IPS-18a (cell line): ENCODE measurements around the gene OPRM1.
"Not testable (repeated sequence)": the region's sequence is repeated elsewhere in the genome, so short reads cannot be mapped to it uniquely, and the experiment has no call there.

Experiments used
- H3K27ac ChIP-seq: one replicate; pipeline ENCODE4 v1.5.1; 2013; ENCODE audit warnings: low read length
- H3K27me3 ChIP-seq: one replicate; pipeline ENCODE4 v1.6.1; 2013; ENCODE audit warnings: mild to moderate bottlenecking, low read length; ENCODE audit not compliant: control insufficient read depth, insufficient read depth
- H3K36me3 ChIP-seq: one replicate; pipeline ENCODE4 v1.6.1; 2013; ENCODE audit warnings: low read depth, low read length; ENCODE audit not compliant: control insufficient read depth
- H3K4me1 ChIP-seq: one replicate; pipeline ENCODE4 v1.6.1; 2013; ENCODE audit warnings: low read depth, low read length; ENCODE audit not compliant: control insufficient read depth
- H3K4me3 ChIP-seq: one replicate; pipeline ENCODE4 v1.5.1; 2013; ENCODE audit warnings: low read length
- H3K9ac ChIP-seq: one replicate; pipeline ENCODE4 v1.6.1; 2013; ENCODE audit warnings: mild to moderate bottlenecking, low read length, moderate library complexity
- H3K9me3 ChIP-seq: one replicate; pipeline ENCODE4 v1.6.1; 2013; ENCODE audit warnings: low read depth, low read length; ENCODE audit not compliant: control insufficient read depth

Gene OPRM1

DNA sequence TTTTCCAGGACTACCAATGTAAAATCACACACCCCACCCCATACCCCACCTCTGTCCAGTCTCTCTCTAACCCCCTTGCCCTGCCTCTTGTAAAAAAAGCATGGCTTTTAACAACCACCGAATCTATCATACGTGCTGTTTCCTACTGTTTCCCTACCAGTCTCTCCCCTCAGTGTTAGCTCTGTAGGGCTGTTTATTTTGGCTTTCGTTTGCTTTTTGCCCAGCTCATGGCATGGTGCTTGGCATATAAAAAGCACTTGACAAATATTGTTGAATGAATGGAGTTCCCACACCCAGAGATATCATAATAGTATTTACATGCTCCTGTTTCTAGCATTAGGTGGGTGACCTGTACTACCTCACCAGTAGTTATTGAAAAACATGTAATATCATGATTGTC, 148.2 kb downstream of the OPRM1 start:
- H3K27ac ChIP-seq, result no peak overlapping the region
- H3K4me3 ChIP-seq, result no peak overlapping the region
- H3K9me3 ChIP-seq, result no peaks in the 10 kb centered on the region
- no peaks in the 10 kb centered on the region for H3K27me3 ChIP-seq
- no peak overlapping the region for H3K9ac ChIP-seq
- no peaks in the 10 kb centered on the region for H3K36me3 ChIP-seq
- no peaks in the 10 kb centered on the region for H3K4me1 ChIP-seq

DNA sequence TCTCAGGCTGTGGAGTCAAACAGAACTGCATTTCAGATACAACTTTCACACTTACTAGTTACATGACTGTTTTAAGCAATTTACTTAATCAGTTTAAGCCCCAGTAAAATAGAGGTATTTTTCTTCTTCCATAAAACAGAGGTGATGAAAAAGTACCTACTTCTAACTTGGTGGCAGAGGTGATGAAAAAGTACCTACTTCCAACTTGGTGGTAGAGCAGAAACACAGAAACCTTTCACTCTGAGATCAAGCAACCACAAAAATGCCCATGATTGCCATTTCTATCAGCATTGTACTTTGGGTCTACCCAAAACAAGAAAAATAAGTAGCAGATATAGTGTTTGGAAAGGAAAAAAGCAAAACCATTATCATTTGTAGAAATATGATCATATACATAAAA, 148.7 kb downstream of the OPRM1 start:
- no peak overlapping the region for H3K9ac ChIP-seq
- H3K9me3 ChIP-seq, result no peaks in the 10 kb centered on the region
- H3K4me1 ChIP-seq, result no peaks in the 10 kb centered on the region
- no peak overlapping the region for H3K4me3 ChIP-seq
- no peaks in the 10 kb centered on the region for H3K27me3 ChIP-seq
- no peaks in the 10 kb centered on the region for H3K36me3 ChIP-seq
- H3K27ac ChIP-seq, result no peak overlapping the region

DNA sequence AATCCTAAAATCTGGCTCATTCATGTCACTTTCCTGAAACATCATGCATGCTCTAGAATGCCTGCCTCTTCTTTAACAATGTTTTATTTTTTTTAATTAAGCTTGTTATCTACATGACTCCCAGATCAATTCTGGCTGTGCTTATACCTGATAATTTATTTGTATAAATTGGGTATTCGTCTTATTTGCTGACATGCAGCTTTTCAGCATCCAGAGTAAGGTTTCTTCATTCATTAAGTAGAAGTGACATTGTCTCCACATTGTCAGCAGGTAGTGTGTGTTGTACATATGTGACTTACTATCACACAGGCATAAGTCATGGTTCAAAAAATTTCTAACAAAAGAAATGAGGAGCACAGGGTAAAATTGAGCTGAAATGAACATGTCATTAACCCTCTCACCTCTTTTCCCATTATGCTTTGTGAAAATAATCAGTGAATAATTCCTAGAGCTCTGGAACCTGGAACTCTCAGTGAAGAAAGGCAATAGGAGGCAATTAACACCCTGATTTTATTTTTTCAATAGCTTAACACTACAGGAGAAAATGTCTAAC, 157.4 kb downstream of the OPRM1 start:
- Histone ChIP-seq H3K4me3 (no peak overlapping the region), H3K9ac (no peak overlapping the region), H3K4me1 (no peaks in the 10 kb centered on the region), H3K36me3 (no peaks in the 10 kb centered on the region), H3K27me3 (no peaks in the 10 kb centered on the region), H3K9me3 (no peaks in the 10 kb centered on the region), H3K27ac (no peak overlapping the region)

DNA sequence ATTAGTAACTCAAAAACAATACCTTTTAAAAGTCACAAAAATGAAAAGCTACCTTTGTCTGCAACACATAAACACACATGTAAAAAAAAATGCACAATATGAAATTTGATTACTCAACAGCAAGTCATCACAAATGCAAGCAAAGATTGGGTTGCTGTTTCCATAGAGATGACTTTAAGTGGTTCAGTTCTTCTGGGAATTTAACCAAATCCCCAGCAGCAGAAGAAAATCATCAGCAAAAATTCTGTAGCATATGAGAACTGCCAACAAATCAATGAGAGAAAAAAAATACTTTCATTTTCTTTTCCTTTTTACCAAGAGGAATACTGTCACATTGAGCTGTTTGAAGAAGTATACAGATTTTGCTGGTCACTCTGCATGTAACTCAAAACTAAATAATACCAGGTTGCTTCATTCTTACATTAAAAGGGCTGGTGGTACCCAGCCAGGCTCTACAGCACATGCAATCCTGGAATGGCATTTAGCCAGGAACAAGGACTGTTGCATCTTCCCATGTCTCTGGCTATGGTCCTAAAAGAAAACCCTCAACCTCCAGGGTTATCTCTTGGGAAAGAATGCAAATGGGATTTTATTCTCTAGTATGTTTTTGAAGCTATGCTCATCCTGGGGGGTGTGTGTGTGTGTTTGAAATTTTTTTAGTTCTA, 158.3 kb downstream of the OPRM1 start:
- no peaks in the 10 kb centered on the region for H3K4me1 ChIP-seq
- no peaks in the 10 kb centered on the region for H3K36me3 ChIP-seq
- no peak overlapping the region for H3K4me3 ChIP-seq

DNA sequence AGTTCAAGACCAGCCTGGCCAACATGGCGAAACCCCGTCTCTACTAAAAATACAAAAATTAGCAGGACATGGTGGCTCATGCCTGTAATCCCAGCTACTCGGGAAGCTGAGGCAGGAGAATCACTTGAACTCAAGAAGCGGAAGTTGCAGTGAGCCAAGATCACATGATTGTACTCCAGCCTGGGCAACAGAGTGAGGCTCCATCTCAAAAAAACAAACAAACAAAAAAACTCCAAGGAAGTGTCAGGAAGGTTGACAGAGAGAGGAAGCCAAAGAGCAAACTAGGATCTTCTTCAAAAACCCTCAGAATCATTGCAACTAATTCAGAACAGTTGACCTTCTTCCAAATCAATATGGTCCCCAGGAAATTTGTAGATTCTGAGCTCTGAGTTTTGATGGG, 162.6 kb downstream of the OPRM1 start:
- not testable (repeated sequence) for H3K4me1 ChIP-seq, H3K9ac ChIP-seq, H3K27me3 ChIP-seq, H3K36me3 ChIP-seq, H3K4me3 ChIP-seq, H3K27ac ChIP-seq, H3K9me3 ChIP-seq

More for the DNA sequence above, 158.3 kb downstream of the OPRM1 start:
- H3K27ac ChIP-seq, result no peak overlapping the region
- H3K9me3 ChIP-seq, result no peaks in the 10 kb centered on the region
- no peak overlapping the region for H3K9ac ChIP-seq
- no peaks in the 10 kb centered on the region for H3K27me3 ChIP-seq

DNA sequence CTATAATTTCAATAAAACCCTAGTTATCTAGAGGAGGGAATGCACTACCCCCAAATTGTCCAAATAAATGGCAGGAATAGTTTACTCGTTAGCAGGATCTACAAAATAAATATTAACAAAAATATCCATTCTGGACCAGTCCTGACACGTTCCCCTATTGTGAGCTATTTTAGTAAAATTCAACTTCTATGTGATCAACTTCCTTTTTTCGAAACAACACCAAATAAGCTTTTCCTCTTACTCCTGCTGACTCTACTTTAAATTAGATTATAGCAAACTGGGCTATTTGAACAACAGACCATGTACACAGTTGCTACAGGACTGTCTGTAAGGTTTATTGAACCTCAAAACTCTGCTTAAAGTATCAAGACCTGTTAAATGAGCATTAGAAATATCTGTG, 163.3 kb downstream of the OPRM1 start:
- H3K36me3 ChIP-seq, result no peaks in the 10 kb centered on the region
- no peak overlapping the region for H3K27ac ChIP-seq

DNA sequence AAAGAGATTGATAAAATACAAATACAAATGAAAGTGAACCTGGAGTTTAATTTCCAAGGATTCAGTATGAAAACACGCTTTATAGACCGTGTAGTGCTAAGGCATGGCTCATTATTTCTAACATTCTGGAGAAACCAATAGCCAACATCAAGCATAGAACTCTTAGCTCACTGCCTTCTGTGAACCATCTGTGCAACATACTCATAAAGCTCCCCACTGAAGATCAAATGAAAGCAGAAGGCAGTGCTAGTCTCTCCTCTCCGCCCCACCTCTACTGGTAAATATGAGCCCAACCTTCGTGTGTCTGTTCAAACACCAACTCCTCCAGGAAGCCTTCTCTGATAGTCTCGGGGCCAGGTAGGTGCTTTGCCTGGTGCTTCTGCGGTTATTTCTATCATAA, 163.9 kb downstream of the OPRM1 start:
- H3K4me1 ChIP-seq, result no peaks in the 10 kb centered on the region
- no peak overlapping the region for H3K27ac ChIP-seq
- H3K9me3 ChIP-seq, result no peaks in the 10 kb centered on the region
- no peak overlapping the region for H3K4me3 ChIP-seq
- H3K36me3 ChIP-seq, result no peaks in the 10 kb centered on the region
- H3K27me3 ChIP-seq, result no peaks in the 10 kb centered on the region
- no peak overlapping the region for H3K9ac ChIP-seq

More for the DNA sequence above, 163.3 kb downstream of the OPRM1 start:
- H3K4me1 ChIP-seq, result no peaks in the 10 kb centered on the region
- no peak overlapping the region for H3K9ac ChIP-seq
- no peaks in the 10 kb centered on the region for H3K27me3 ChIP-seq
- no peaks in the 10 kb centered on the region for H3K9me3 ChIP-seq
- H3K4me3 ChIP-seq, result no peak overlapping the region

DNA sequence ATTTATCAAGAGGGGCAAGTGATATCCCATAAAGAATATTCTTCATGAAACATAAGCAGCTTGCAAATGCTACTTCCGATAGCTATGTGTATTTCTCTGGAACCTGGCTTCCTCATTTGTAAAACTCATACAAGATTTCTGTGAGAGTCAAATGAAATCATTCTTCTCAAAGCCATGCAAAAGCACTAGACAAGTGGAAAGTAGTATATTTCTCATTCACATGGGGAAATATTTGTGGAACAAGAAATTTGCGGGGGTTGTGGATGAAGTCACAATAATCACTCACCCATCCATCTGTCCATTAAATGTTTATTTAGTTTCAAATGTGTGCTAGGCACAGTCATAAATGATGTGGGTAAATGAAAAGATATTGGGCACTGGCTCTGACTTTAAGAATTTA, 167.1 kb downstream of the OPRM1 start:
- Histone ChIP-seq H3K36me3 (no peaks in the 10 kb centered on the region), H3K4me3 (no peak overlapping the region), H3K9me3 (no peaks in the 10 kb centered on the region), H3K27me3 (no peaks in the 10 kb centered on the region), H3K27ac (no peak overlapping the region), H3K4me1 (no peaks in the 10 kb centered on the region), H3K9ac (no peak overlapping the region)

DNA sequence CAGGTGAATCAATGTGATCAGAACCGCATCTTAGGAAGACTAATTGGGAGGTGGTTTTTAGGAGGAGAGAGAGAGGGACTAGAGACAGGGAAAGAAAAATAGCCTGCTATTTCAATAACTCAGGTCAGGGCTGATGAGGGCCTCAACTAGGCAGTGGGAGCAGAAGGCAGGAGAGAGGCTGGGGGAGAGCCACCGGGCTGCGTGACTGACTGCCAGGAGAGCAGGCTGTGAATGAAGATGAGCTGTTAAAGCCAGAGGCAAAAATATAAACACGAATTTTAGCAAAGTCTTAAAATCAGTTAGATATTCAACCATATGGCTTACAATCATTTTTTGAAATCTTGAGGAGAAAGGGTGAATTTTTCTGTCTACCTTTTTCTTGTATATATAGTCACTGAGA, 168.0 kb downstream of the OPRM1 start:
- Histone ChIP-seq H3K27me3 (no peaks in the 10 kb centered on the region), H3K27ac (no peak overlapping the region), H3K9me3 (no peaks in the 10 kb centered on the region), H3K4me1 (no peaks in the 10 kb centered on the region), H3K36me3 (no peaks in the 10 kb centered on the region), H3K9ac (no peak overlapping the region), H3K4me3 (no peak overlapping the region)

DNA sequence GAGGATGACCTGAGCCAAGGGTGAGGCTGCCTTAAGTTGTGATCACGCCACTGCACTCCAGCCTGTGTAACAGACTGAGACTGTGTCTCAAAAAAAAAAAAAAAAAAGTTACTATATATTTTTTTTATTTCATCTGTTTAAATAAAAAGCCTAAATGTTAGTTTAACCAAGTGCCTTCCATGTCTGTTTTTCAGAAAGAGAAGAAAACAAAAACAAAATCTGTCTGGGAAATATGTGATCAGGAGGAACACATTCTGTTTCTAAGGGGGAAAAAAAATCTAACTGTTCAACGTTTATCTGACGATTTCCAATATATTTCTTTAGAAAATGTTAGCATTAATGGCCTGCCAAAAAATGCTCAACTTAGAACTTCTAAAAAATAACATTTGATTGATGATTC, 170.5 kb downstream of the OPRM1 start:
- Histone ChIP-seq H3K4me3 (no peak overlapping the region), H3K9ac (no peak overlapping the region), H3K36me3 (no peaks in the 10 kb centered on the region), H3K4me1 (no peaks in the 10 kb centered on the region), H3K27me3 (no peaks in the 10 kb centered on the region), H3K27ac (no peak overlapping the region), H3K9me3 (no peaks in the 10 kb centered on the region)

DNA sequence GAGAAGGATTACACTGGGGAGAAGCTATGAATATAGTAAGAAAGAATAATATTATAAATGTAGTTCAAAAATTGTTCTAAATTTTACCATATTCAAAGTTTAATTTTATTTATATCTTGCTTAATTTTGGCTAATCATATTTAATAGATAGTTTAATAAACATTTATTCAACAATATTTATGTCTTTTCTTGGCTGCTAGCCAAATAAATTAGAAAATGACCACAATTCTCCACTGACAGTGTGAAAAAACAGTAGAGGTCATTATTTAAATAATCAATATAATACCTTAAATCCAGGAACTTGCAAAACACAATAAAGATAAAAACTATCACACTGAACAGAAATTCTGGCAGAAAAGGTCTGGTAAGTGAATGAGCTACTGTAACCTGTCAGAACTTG, 171.6 kb downstream of the OPRM1 start:
- no peak overlapping the region for H3K4me3 ChIP-seq
- no peaks in the 10 kb centered on the region for H3K9me3 ChIP-seq
- H3K36me3 ChIP-seq, result no peaks in the 10 kb centered on the region
- no peaks in the 10 kb centered on the region for H3K27me3 ChIP-seq
- H3K4me1 ChIP-seq, result no peaks in the 10 kb centered on the region
- no peak overlapping the region for H3K9ac ChIP-seq
- H3K27ac ChIP-seq, result no peak overlapping the region

DNA sequence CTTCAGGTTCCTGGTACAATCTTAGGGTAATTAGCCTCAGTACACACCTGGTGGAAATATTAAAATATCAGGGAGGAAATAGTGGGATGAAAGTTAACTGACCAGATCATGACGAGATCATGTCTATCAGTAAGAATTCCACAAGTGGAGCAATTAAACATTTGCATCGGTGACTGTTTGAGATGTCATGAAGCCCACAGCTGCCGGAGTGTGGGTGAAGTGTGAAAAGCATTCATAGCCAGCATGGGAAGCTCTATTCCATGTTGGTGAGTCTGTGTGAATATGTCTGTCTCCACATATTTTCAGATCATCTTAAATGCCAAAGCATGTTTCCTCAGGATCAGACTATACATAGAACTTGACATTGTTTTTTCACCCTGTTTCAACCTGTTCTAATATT, 174.7 kb downstream of the OPRM1 start:
- Histone ChIP-seq H3K36me3 (no peaks in the 10 kb centered on the region), H3K27me3 (no peaks in the 10 kb centered on the region), H3K27ac (no peak overlapping the region), H3K4me3 (no peak overlapping the region), H3K4me1 (peaks cover 2% of the 10 kb centered on the region), H3K9me3 (no peaks in the 10 kb centered on the region), H3K9ac (no peak overlapping the region)
